Pancreas (tissue), 10 donors: Measurements from ENCODE around the gene TBX19. TPM values are rescaled to one million over a fixed set of nuclear protein-coding genes. Genes with fewer than 3 reads are reported as not detected.

Source experiments
- ATAC-seq, 4 donors: fragments of 200-7000 bp; cut with Tn5 transposase; one replicate each; pipeline versions ENCODE4 v1.8.0 to v1.9.1; 2020; ENCODE audit warnings: mild to moderate bottlenecking in 4 of 4, moderate library complexity in 4 of 4
- DNase-seq, 6 donors: peaks; one replicate each; pipeline ENCODE4 v3.0.0-alpha.2; 2020
- FAIRE-seq: peaks from 2 replicates; lab custom pipeline; 2012; peaks lifted over from hg19 to GRCh38; lab: Jason Lieb, UNC
- H3K27ac ChIP-seq, 4 donors: fragments of 200-600 bp; sonication (generic); 1 replicate in 3 of 4; 2 replicates in 1 of 4; pipeline versions ENCODE4 v1.5.0 to v1.8.0; 2020
- H3K27me3 ChIP-seq, 4 donors: fragments of 200-600 bp; one replicate each; pipeline ENCODE4 v1.8.0; 2021
- H3K36me3 ChIP-seq, 3 donors: fragments of 200-600 bp; sonication (generic) in 1 of 3; one replicate each; pipeline versions ENCODE4 v1.5.0 to v1.8.0; 2020 to 2021
- H3K4me1 ChIP-seq, 3 donors: fragments of 200-600 bp; one replicate each; pipeline ENCODE4 v1.8.0; 2021
- H3K4me3 ChIP-seq, 4 donors: fragments of 200-600 bp; sonication (generic) in 2 of 4; one replicate each; pipeline versions ENCODE4 v1.5.0 to v1.8.0; 2020 to 2021
- H3K9me3 ChIP-seq, 4 donors: fragments of 200-600 bp; one replicate each; pipeline ENCODE4 v1.8.0; 2021
- CTCF ChIP-seq, 4 donors: fragments of 200-600 bp; sonication (generic) in 3 of 4; IDR thresholded peaks; one replicate each; pipeline versions ENCODE4 v1.5.0 to v1.8.0; 2021; ENCODE audit warnings: antibody characterized with exemption in 4 of 4
- WGBS, 2 donors: extraction: QIAGEN DNeasy Blood & Tissue Kit; methylation state at CpG; one replicate each; pipeline ENCODE4 v1.1.7; 2013; 5-methylcytosine and 5-hydroxymethylcytosine counted together
- intact Hi-C, 3 donors: fragments of 100-400 bp; cut with DNase I; formaldehyde crosslinking; loops; one replicate each; pipeline versions ENCODE4 v1.11.1 to v1.14.2; 2022
- polyA plus RNA-seq, 2 donors: library from polyadenylated mRNA; stranded (reverse); fragments of 200-250 nt; gene quantifications; one replicate each; pipeline ENCODE4 v1.2.3, GENCODE V29; 2013
- total RNA-seq, 6 donors: library from RNA; stranded (reverse); fragmentation: NEBNext Ultra II Directional in 4 of 6; extraction: Animal tissue kit (Norgen Biotek cat#: 25700) in 4 of 6; gene quantifications; one replicate each; pipeline versions ENCODE4 v1.2.1 to v1.2.4, GENCODE V29; 2021 to 2023
- donor health status: healthy with polysubstance abuse.
- donor health status: DM: no; HTN: no; CAD: no; lungs with moderate emphysema.
- donor health status: DM: no; HTN: no; CAD: no.
- donor health status: control.
- donor health status: control.
- donor health status: Bipolar disorder and iron deficiency.
- donor health status: DM: yes; HTN: yes; CAD: no.
- donor health status: DM: no; HTN: no; CAD: no.
- donor health status: DM: no; HTN: no; CAD: no.
- donor health status: DM: yes; HTN: yes; CAD: no.

Gene TBX19
- total and polyA plus RNA-seq, 8 donors, result 0.35 to 2.0 (median 0.61) TPM

- Histone ChIP-seq H3K4me3 (no peak overlapping the region), H3K9me3 (no peaks in the 10 kb centered on the region), H3K27ac (no peak overlapping the region), H3K4me1 (no peaks in the 10 kb centered on the region), H3K27me3 (no peaks in the 10 kb centered on the region), H3K36me3 (no peaks in the 10 kb centered on the region)
- WGBS, 2 donors, result 95 to 97% methylated on average over 3 of the region's 3 CpGs
- no peak for FAIRE-seq
- intact Hi-C loops, result no loop called here
- ATAC-seq, result no peak
- no peak for DNase-seq
- no peak for TF ChIP-seq CTCF (IDR thresholded peaks at IDR 0.05)
These were observed 17.8 kb downstream of the TBX19 start for GRCh38 chr1:168298446-168298845.

GRCh38 chr1:168300626-168301025 lies 19.9 kb downstream of the TBX19 start:
- no peak for TF ChIP-seq CTCF (IDR thresholded peaks at IDR 0.05)
- Histone ChIP-seq H3K4me1 (no peaks in the 10 kb centered on the region), H3K4me3 (no peak overlapping the region), H3K27me3 (no peaks in the 10 kb centered on the region), H3K9me3 (no peaks in the 10 kb centered on the region), H3K36me3 (no peaks in the 10 kb centered on the region), H3K27ac (no peak overlapping the region)
- FAIRE-seq (no peak), ATAC-seq (no peak), DNase-seq (no peak)
- intact Hi-C loops, result no loop called here
- 73 to 92% methylated on average over 2 of the region's 2 CpGs for WGBS, 2 donors

- H3K27me3 ChIP-seq, result no peaks in the 10 kb centered on the region
- WGBS, 2 donors, result 55 to 59% methylated on average over 3 of the region's 3 CpGs
- intact Hi-C loops, result no loop called here
- H3K4me3 ChIP-seq, result no peak overlapping the region
- no peaks in the 10 kb centered on the region for H3K9me3 ChIP-seq
- DNase-seq, result no peak
- no peak overlapping the region for H3K27ac ChIP-seq
- no peak for FAIRE-seq
- no peak for TF ChIP-seq CTCF (IDR thresholded peaks at IDR 0.05)
- H3K4me1 ChIP-seq, result no peaks in the 10 kb centered on the region
- no peaks in the 10 kb centered on the region for H3K36me3 ChIP-seq
- ATAC-seq, result peak in 1 of 4 donors; percentile 21
These were observed 21.1 kb downstream of the TBX19 start for GRCh38 chr1:168301664-168302320.

DNA sequence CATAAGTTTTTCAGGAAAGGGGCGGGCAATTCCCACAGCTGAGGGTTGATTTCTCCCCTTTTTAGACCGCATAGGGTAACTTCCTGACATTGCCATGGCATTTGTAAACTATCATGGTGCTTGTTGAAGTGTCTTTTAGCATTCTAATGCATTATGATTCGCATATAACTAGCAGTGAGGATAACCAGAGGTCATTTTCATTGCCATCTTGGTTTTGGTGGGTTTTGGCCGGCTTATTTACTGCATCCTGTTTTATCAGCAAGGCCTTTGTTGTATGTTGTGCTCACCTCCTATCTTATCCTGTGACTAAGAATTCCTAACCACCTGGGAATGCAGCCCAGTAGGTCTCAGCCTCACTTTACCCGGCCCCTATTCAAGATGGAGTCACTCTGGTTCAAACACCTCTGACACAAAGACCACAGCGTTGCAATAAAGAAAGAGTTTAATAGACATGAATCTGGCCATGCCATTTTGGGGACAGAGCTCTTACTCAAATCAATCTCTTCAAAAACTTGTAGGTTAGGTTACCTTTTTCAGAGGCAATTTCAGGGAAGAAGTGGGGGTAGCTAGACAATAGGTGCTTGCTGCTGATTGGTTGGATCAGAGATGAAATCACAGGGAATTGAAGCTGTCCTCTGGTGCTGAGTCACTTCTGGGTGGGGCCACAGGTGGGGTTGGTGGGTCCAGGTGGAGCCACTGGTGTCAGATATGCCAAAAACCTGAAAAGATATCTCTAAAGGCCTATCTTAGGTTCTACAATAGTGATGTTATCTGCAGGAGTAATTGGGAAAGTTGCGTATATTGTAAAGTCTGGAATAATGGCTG lies 23.3 kb downstream of the TBX19 start:
- Histone ChIP-seq H3K4me1 (no peaks in the 10 kb centered on the region), H3K4me3 (no peak overlapping the region), H3K36me3 (no peaks in the 10 kb centered on the region), H3K27me3 (no peaks in the 10 kb centered on the region), H3K27ac (no peak overlapping the region), H3K9me3 (no peaks in the 10 kb centered on the region)
- FAIRE-seq (no peak), DNase-seq (no peak), ATAC-seq (no peak)
- WGBS, 2 donors, result 90 to 91% methylated on average over 7 of the region's 7 CpGs
- no peak for TF ChIP-seq CTCF (IDR thresholded peaks at IDR 0.05)
- intact Hi-C loops, result no loop called here

- WGBS, 2 donors, result 90 to 97% methylated on average over 5 of the region's 5 CpGs
- H3K4me1 ChIP-seq, result no peaks in the 10 kb centered on the region
- intact Hi-C loops, result no loop called here
- ATAC-seq (no peak), FAIRE-seq (no peak), DNase-seq (no peak)
- H3K27ac ChIP-seq, result no peak overlapping the region
- no peaks in the 10 kb centered on the region for H3K36me3 ChIP-seq
- no peak for TF ChIP-seq CTCF (IDR thresholded peaks at IDR 0.05)
- no peak overlapping the region for H3K4me3 ChIP-seq
- H3K9me3 ChIP-seq, result no peaks in the 10 kb centered on the region
- no peaks in the 10 kb centered on the region for H3K27me3 ChIP-seq
These were observed 24.2 kb downstream of the TBX19 start for GRCh38 chr1:168304865-168305264.
